Fibroblast of upper back skin (primary cell): Measurements from ENCODE around the gene GOLGA3.
"Not testable (repeated sequence)": the region's sequence is repeated elsewhere in the genome, so short reads cannot be mapped to it uniquely, and the experiment has no call there.

Experiments used
- DNase-seq: peaks from one replicate; pipeline ENCODE4 v3.0.0-alpha.2; 2013

GOLGA3 gene

GRCh38 chr12:132775502-132776229 lies 53.0 kb downstream of the GOLGA3 start:
- no peak for DNase-seq

GRCh38 chr12:132774646-132775275 lies 53.9 kb downstream of the GOLGA3 start:
- no peak for DNase-seq

GRCh38 chr12:132774159-132774558 lies 54.5 kb downstream of the GOLGA3 start:
- DNase-seq: no peak

- DNase-seq: no peak
Measured at GRCh38 chr12:132773077-132773955, 55.4 kb downstream of the GOLGA3 start.

GRCh38 chr12:132772606-132773005 lies 56.1 kb downstream of the GOLGA3 start:
- DNase-seq: no peak

DNA sequence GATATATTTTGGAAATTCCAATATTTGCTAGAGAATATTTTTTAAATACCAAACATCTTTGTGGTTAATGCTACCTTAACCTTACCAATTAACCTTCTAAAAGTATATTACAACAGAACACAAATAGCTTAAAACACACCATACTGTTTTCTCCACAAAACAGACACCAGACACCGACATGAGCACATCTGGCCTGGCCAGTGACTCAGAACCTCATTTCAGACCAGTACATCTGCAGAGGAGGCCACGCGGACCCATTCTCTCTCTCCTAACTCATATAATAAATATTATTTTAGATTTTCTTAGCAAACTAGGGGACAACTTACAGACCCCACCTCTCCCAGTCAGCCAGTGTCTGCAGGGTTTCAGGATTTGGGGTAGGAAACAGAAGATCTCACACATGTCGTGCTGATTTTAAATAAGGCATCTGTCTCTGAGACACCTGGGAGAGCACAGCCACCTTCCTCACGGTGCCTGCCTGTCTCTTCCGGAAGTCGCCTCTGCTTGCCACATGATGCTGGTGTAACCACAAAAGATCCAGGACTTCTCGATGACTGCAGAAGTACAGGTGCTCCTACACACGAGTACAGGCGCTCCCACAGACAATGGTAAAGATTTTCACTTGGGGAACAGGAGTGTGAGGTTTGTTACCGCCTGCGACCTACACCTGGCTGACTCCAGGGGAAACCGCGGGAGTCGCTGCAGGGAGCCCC lies 57.4 kb downstream of the GOLGA3 start:
- DNase-seq: peak; percentile 19

DNA sequence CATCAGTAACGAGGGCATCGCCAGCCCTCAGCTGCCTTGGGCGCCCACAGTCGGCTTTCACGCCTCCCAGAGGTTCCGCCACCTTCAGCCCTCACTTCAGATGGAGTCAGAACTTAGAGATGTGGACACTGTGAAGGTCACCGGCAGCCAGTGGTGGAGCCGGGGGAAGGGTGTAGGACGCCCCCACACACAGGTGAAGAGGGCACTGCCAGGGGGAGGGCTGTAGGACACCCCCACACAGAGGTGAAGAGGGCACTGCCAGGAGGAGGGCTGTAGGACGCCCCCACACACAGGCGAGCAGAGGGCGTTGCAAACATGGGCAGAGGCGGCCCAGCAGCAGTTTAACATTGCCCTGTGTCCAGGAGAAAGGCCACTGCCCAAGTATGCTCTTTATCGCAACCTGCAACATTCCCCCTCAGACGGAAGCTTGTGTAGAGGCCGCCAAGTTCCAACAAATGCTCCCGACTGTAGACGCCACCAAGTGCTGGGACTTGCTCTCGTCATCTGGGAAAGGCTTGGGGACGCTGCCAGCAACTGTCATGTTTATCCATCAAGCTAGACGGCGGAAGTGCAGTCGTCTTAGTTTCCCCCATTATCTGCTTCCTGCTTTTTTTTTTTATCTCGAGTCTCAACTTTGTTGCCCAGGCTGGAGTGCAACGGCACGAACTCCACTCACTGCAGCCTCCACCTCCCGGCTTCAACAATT lies 62.1 kb downstream of the GOLGA3 start:
- DNase-seq: peak; percentile 20

DNA sequence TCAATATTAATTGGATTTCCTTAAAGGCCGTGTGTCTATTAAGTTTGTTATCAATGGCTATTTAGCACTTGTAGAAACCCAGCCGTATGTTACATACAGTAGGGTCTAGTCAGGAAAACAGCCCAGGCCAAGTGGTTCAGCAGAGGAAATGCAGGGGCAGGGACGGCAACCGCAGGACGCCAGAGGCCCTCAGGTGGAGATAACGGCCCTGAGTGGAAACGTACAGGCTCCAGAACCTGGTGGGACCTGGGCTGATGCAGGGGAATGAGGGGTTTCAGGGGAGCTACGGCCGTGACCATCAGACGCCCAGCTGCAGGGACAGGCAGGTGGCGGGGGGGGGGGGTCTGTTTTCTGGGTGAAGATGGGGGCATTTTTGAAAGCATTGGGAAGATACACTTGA lies 63.3 kb downstream of the GOLGA3 start:
- no peak for DNase-seq

GRCh38 chr12:132764231-132764630 lies 64.4 kb downstream of the GOLGA3 start:
- no peak for DNase-seq

DNA sequence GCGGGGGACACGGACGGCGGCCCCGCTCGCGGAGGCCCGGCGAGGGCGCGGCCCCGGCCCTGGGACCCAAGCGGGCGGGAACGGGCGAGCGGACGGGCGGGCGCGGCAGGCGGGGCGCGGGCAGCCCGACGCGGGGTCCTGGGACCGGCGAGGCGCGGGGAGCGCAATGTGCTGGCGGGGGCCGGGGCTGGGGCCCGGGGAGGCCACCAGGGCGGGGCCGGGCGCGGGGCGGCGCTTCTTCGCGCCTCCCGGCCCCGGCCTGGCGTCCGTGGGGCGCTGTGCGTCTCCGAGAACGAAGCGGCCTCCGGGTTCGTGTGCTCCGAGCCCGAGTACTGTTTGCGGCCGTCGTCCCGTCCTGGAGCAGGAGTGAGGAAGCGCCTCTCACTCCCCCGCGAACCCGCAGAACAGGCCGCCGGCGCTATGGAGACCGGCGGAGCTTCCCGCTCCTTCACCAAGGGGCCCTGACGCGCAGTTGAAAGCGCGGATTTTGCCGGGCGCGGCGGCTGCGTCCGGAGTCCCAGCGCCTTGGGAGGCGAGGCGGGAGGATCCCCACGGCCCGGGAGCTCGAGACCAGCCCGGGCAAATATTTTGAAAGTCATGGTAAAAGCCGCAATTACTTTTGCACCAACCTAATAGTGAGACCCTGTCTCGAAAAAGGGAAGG lies 66.6 kb downstream of the GOLGA3 start:
- DNase-seq: peak; percentile 89

DNA sequence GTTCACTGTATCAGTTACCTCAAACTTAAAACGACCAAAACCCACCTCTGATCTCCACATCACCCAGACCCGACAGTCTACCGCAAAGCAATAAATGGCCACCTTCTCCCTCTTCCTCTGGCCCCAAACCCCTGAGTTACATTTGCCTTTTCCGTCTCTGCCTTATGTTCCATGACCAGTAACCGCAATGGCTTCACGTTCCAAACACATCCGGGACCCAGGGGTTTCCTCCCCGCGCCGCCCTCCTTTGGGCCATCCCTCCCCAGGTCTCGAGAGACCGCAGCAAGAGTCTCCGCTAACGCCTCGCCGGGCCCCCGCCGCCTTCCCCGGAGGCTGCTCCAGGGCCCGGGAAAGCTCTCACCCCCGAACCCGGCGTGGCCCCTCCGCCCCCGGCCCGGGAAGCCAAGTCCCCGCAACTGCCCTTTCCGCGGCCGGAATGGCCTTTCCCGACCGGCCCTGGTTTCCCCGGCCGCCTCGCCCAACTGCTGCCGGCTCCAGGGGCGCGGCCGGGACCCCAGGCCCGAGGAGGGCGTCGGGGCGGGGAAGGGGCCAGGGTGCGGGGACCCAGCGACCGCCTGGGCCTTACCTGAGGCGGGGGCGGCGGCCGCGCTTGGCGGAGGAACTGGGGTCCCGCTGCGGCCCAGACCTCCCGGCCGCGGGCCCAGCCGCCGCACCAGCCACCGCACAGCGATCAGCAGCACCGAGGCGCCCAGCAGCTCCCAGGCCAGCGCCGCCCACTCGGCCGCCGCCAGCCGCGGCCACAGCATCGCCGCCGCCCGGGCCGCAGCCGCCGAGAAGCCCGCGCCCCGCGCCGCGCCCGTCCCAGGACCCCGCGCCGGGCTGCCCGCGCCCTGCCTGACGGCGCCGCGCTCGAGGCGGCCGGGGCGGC lies 67.4 kb downstream of the GOLGA3 start, which contains the start of gene ANKLE2:
Gene ANKLE2 (minus strand): TSS at position 801 of the 889 bp plus-strand sequence. CDS start 34 bp downstream, at position 767.
- DNase-seq: peak; percentile 79

DNA sequence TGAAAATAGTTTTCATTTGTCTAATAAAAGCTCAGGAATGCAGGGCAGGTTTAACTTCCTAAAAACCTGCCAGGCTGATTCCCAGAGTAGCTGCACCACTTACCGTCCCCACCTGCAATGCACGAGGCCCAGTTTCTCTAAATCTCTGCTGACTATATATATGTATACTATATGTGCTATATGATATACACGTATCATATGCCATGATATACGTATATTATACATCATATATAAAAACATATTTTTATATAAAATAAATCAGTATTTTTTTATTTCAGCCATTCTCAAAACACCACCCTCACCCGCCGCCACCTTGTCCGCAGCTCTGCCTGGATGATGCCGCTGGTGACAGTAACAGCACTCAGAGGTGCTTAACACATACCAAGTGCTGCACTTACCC lies 69.3 kb downstream of the GOLGA3 start:
- no peak for DNase-seq

DNA sequence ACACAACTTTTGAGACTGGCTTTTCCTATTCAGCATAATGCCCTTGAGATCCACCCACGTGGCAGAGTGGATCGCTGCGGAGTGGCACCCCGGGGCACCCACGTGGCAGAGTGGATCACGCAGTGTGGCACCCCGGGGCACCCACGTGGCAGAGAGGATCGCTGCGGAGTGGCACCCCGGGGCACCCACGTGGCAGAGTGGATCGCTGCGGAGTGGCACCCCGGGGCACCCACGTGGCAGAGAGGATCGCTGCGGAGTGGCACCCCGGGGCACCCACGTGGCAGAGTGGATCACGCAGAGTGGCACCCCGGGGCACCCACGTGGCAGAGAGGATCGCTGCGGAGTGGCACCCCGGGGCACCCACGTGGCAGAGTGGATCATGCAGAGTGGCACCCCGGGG lies 69.8 kb downstream of the GOLGA3 start:
- DNase-seq: not testable (repeated sequence)

DNA sequence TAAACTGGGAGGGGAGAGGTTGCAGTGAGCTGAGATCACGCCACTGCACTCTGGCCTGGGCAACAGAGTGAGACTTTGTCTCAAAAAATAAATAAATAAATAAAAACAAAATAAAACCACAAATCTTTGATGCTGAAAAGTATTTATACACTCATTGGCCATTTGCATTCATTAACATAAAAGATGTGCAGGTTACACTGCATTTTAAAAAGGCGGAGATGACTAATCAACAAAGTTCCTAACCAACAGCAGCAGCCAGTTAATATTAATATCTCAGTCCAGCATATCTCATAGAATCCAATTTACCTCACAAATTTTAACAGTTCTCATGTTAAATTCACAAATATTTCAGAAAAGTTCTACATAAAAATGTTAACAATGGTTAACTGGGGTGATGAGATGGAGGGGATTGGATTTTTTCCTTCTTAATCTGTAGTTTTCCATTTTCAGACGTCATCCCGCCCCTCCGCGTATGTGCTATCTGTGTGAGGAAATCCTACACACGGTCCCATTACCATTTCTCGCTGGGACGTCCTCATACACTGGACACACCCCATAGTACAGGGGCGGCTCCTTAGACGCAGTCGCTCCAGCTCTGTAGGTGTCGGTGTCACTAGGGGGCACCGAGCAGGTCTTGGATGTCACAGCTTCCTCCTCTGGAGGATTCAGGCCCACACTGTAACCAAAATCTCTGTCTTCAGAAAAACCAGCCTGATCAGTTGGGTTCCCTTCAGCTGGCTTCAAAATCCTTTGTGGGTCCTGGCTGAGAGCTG lies 74.3 kb downstream of the GOLGA3 start:
- no peak for DNase-seq

GRCh38 chr12:132753670-132754069 lies 75.0 kb downstream of the GOLGA3 start:
- DNase-seq: not testable (repeated sequence)

DNA sequence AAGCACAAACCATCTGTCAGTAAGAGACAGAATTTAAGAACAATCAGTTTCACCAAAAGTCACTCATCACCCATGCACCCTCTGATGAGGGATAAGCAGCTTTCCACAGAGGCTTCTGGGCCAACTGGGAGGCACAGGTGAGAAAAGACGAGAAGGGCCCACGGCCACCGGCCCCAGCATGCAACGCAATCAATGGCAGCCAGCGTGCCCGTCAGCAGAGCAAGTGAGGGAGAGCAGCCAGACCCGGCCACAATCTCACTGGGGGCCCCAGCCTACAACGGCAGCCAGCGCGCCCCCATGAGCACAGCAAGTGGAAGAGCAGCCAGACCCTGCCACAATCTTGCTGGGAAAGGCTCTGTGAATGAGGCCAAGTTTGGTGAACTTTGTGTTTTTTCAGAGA lies 80.3 kb downstream of the GOLGA3 start:
- DNase-seq: no peak

GRCh38 chr12:132747896-132748295 lies 80.8 kb downstream of the GOLGA3 start:
- no peak for DNase-seq

DNA sequence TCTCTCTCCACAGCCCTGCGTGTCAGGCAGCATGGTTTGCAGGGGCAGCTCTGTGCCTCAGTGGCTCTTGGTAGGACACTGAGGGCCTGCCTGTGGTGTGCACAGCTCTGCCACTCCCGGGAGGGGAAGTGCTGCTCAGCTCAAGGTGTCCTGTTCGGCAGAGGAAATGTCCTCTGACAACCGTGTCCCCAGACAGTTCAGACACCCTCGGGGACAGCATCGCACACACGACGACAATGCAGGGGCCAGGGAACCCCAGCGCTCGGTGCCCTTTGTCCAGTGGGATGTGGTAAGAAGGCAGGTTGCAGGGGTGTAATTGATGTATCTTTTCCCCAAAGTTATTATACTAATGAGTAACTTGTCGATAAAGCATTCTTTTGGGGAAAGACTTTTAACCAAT lies 81.3 kb downstream of the GOLGA3 start:
- DNase-seq: no peak

DNA sequence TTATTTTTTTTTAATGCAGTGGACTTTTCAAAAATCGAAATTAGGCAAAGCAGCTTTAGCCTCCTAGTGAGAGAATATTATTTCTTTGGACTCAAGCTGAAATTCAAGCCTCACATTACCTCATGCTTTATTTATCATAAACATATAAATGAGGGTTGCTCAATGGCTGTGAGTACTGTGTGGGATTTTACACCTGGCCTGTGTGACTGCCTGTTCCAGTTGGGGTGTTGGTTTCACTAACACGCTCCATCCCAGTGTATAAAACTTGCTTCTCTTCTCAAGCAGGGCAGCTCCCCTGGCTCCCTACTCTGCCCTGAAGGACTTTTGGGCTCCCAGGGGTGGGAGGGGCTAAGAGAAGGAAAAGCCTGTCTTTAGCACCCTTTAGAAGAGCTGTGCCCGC lies 82.1 kb downstream of the GOLGA3 start:
- DNase-seq: no peak

GRCh38 chr12:132743831-132744230 lies 84.8 kb downstream of the GOLGA3 start:
- DNase-seq: no peak
